HL-60 (cell line): ENCODE data around the gene VAV2.

Experiments
- DNase-seq, 2 experiments: peaks; one replicate each; pipeline ENCODE4 v3.0.0-alpha.2; 2010 to 2020; ENCODE audit warnings: low read depth in 1 of 2, low spot score in 1 of 2
- H3K27ac ChIP-seq: fragments of 250-450 bp; sonication (Bioruptor Pico); replicated peaks from 2 replicates; pipeline ENCODE4 v1.5.1; 2020; ENCODE audit warnings: mild to moderate bottlenecking, moderate library complexity
- H3K27me3 ChIP-seq: fragments of 250-450 bp; sonication (Bioruptor Pico); 2 replicates; pipeline ENCODE4 v1.5.1; 2021; ENCODE audit warnings: mild to moderate bottlenecking, moderate library complexity; ENCODE audit not compliant: insufficient read depth, poor library complexity, severe bottlenecking
- H3K4me3 ChIP-seq: replicated peaks from 2 replicates; pipeline ENCODE4 v1.5.1; 2011; ENCODE audit warnings: mild to moderate bottlenecking, control low read depth, low read length; ENCODE audit not compliant: insufficient read depth
- GABPA ChIP-seq: IDR thresholded peaks from 2 replicates; pipeline ENCODE4 v1.6.1; 2012; ENCODE audit warnings: low read depth
- POLR2AphosphoS5 ChIP-seq: IDR thresholded peaks from 2 replicates; pipeline ENCODE4 v1.6.1; 2012; ENCODE audit warnings: low read depth
- REST ChIP-seq: IDR thresholded peaks from 2 replicates; pipeline ENCODE4 v1.6.1; 2012; ENCODE audit warnings: low read depth; ENCODE audit not compliant: insufficient replicate concordance
- SPI1 ChIP-seq: IDR thresholded peaks from 2 replicates; pipeline ENCODE4 v1.6.1; 2012; ENCODE audit warnings: low read depth, mild to moderate bottlenecking, borderline replicate concordance
- TF ChIP-seq, protein P1 (sequence below): IDR thresholded peaks from one replicate; pipeline ENCODE4 v1.5.1; 2011; ENCODE audit warnings: low read length, control low read depth, inconsistent platforms; ENCODE audit not compliant: insufficient read depth

Gene VAV2

GRCh38 chr9:133797406-133798105 is 194.6 kb downstream of the VAV2 start:
- H3K27me3 ChIP-seq, result no peaks in the 10 kb centered on the region
- no peak overlapping the region for H3K4me3 ChIP-seq
- no peak overlapping the region for H3K27ac ChIP-seq
- no peak for DNase-seq
- TF ChIP-seq GABPA, result no peak
- TF ChIP-seq, protein P1, sequence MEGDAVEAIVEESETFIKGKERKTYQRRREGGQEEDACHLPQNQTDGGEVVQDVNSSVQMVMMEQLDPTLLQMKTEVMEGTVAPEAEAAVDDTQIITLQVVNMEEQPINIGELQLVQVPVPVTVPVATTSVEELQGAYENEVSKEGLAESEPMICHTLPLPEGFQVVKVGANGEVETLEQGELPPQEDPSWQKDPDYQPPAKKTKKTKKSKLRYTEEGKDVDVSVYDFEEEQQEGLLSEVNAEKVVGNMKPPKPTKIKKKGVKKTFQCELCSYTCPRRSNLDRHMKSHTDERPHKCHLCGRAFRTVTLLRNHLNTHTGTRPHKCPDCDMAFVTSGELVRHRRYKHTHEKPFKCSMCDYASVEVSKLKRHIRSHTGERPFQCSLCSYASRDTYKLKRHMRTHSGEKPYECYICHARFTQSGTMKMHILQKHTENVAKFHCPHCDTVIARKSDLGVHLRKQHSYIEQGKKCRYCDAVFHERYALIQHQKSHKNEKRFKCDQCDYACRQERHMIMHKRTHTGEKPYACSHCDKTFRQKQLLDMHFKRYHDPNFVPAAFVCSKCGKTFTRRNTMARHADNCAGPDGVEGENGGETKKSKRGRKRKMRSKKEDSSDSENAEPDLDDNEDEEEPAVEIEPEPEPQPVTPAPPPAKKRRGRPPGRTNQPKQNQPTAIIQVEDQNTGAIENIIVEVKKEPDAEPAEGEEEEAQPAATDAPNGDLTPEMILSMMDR, result no peak
- no peak for TF ChIP-seq POLR2AphosphoS5
- no peak for TF ChIP-seq SPI1
- no peak for TF ChIP-seq REST

- H3K27me3 ChIP-seq, result no peaks in the 10 kb centered on the region
- DNase-seq, result no peak
- no peak overlapping the region for H3K27ac ChIP-seq
- no peak for TF ChIP-seq SPI1
- no peak for TF ChIP-seq REST
- TF ChIP-seq POLR2AphosphoS5, result no peak
- TF ChIP-seq GABPA, result no peak
- TF ChIP-seq, protein P1, result no peak
- no peak overlapping the region for H3K4me3 ChIP-seq
These were observed 195.6 kb downstream of the VAV2 start for GRCh38 chr9:133796562-133796961.

DNA sequence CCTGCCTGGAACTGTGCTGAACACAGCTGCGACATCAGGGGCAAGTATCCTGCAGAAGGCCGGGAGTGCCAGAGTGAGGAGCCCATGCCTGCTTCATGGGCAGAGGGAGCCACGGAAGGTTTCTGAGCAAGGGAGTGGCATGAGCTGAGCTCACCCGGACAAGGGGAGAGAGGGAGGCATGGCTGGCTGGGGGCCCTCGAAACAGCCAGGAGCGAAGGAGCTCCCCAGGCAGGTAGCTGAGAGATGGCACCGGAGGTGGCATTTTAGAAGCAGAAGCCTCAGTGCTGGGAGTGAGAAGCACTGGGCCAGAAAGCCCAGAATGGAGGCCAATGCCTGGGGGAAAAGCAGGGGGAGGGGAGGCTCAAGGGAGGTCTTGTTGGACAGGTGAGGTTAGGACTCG is 197.1 kb downstream of the VAV2 start:
- no peak for DNase-seq
- TF ChIP-seq SPI1, result no peak
- no peak for TF ChIP-seq REST
- TF ChIP-seq POLR2AphosphoS5, result no peak
- Histone ChIP-seq H3K4me3 (no peak overlapping the region), H3K27ac (no peak overlapping the region), H3K27me3 (no peaks in the 10 kb centered on the region)
